HEK293 (cell line): ENCODE data around the gene MNX1.
A peak's percentile ranks its signal among the peaks of the same experiment; 100 is the strongest.

Experiments used
- ATF2 ChIP-seq: fragments of 450-650 bp; formaldehyde crosslinking; IDR thresholded peaks from 2 replicates; pipeline ENCODE4 v1.5.1; 2016; ENCODE audit warnings: missing biosample characterization, missing genetic modification characterization, low read depth
- BCL11A ChIP-seq: fragments of 450-650 bp; formaldehyde crosslinking; IDR thresholded peaks from 2 replicates; pipeline ENCODE4 v1.5.1; 2016; ENCODE audit warnings: low read depth, missing biosample characterization, missing genetic modification characterization
- GLI4 ChIP-seq: fragments of 450-650 bp; formaldehyde crosslinking; IDR thresholded peaks from 2 replicates; pipeline ENCODE4 v1.5.1; 2016; ENCODE audit warnings: missing biosample characterization, missing genetic modification characterization
- HOXA7 ChIP-seq: sonication (generic); formaldehyde crosslinking; IDR thresholded peaks from 2 replicates; pipeline ENCODE4 v1.8.1; 2022; ENCODE audit warnings: missing genetic modification reagents, borderline replicate concordance
- HOXC10 ChIP-seq: sonication (generic); formaldehyde crosslinking; IDR thresholded peaks from 2 replicates; pipeline ENCODE4 v1.8.1; 2023; ENCODE audit warnings: mild to moderate bottlenecking, missing genetic modification reagents
- MEIS1 ChIP-seq: sonication (generic); formaldehyde crosslinking; IDR thresholded peaks from 2 replicates; pipeline ENCODE4 v1.8.1; 2022; ENCODE audit warnings: missing genetic modification reagents, mild to moderate bottlenecking, borderline replicate concordance
- MYNN ChIP-seq: fragments of 450-650 bp; formaldehyde crosslinking; IDR thresholded peaks from 2 replicates; pipeline ENCODE4 v1.5.1; 2016; ENCODE audit warnings: missing biosample characterization, missing genetic modification characterization, borderline replicate concordance
- SETDB1 ChIP-seq: IDR thresholded peaks from one replicate; pipeline ENCODE4 v1.6.1; 2017; ENCODE audit warnings: mild to moderate bottlenecking, low read length, moderate library complexity, mixed read lengths; ENCODE audit not compliant: insufficient read length
- ZNF138 ChIP-seq: fragments of 450-650 bp; formaldehyde crosslinking; IDR thresholded peaks from 2 replicates; pipeline ENCODE4 v1.5.1; 2016; ENCODE audit warnings: missing biosample characterization, missing genetic modification characterization, borderline replicate concordance
- ZNF146 ChIP-seq: fragments of 450-650 bp; formaldehyde crosslinking; IDR thresholded peaks from 2 replicates; pipeline ENCODE4 v1.5.1; 2016; ENCODE audit warnings: missing biosample characterization, missing genetic modification characterization
- ZNF2 ChIP-seq: fragments of 450-650 bp; formaldehyde crosslinking; IDR thresholded peaks from 2 replicates; pipeline ENCODE4 v1.5.1; 2016; ENCODE audit warnings: missing biosample characterization, missing genetic modification characterization
- ZNF248 ChIP-seq: fragments of 450-650 bp; formaldehyde crosslinking; IDR thresholded peaks from 2 replicates; pipeline ENCODE4 v1.5.1; 2017; ENCODE audit warnings: missing biosample characterization, missing genetic modification characterization
- ZNF302 ChIP-seq: fragments of 450-650 bp; formaldehyde crosslinking; IDR thresholded peaks from 2 replicates; pipeline ENCODE4 v1.5.1; 2016; ENCODE audit warnings: missing biosample characterization, missing genetic modification characterization, low read depth
- ZNF324 ChIP-seq: fragments of 450-650 bp; formaldehyde crosslinking; IDR thresholded peaks from 2 replicates; pipeline ENCODE4 v1.5.1; 2016; ENCODE audit warnings: missing biosample characterization, missing genetic modification characterization
- ZNF350 ChIP-seq: fragments of 450-650 bp; formaldehyde crosslinking; IDR thresholded peaks from 2 replicates; pipeline ENCODE4 v1.5.0; 2017; ENCODE audit warnings: missing biosample characterization, mild to moderate bottlenecking, missing genetic modification characterization
- ZNF366 ChIP-seq: fragments of 450-650 bp; formaldehyde crosslinking; conservative IDR thresholded peaks from 2 replicates; pipeline ENCODE4 v1.5.1; 2016; ENCODE audit warnings: missing biosample characterization, missing genetic modification characterization
- ZNF510 ChIP-seq: fragments of 450-650 bp; formaldehyde crosslinking; IDR thresholded peaks from 2 replicates; pipeline ENCODE4 v1.5.1; 2018; ENCODE audit warnings: mild to moderate bottlenecking, missing genetic modification characterization, missing biosample characterization; ENCODE audit not compliant: insufficient replicate concordance
- ZNF521 ChIP-seq: fragments of 450-650 bp; formaldehyde crosslinking; IDR thresholded peaks from 2 replicates; pipeline ENCODE4 v1.5.1; 2017; ENCODE audit warnings: missing biosample characterization, mild to moderate bottlenecking, missing genetic modification characterization
- ZNF529 ChIP-seq: fragments of 450-650 bp; formaldehyde crosslinking; IDR thresholded peaks from 2 replicates; pipeline ENCODE4 v1.5.1; 2017; ENCODE audit warnings: missing genetic modification characterization, missing biosample characterization; ENCODE audit not compliant: insufficient replicate concordance
- ZNF558 ChIP-seq: fragments of 450-650 bp; formaldehyde crosslinking; IDR thresholded peaks from 2 replicates; pipeline ENCODE4 v1.5.1; 2016; ENCODE audit warnings: missing biosample characterization, missing genetic modification characterization
- ZNF596 ChIP-seq: fragments of 450-650 bp; IDR thresholded peaks from 2 replicates; pipeline ENCODE4 v1.5.0; 2018; ENCODE audit warnings: missing biosample characterization, mild to moderate bottlenecking, missing genetic modification characterization, moderate library complexity
- ZNF654 ChIP-seq: fragments of 450-650 bp; formaldehyde crosslinking; IDR thresholded peaks from 2 replicates; pipeline ENCODE4 v1.5.1; 2016; ENCODE audit warnings: low read depth, missing biosample characterization, missing genetic modification characterization
- ZNF707 ChIP-seq: fragments of 450-650 bp; formaldehyde crosslinking; IDR thresholded peaks from 2 replicates; pipeline ENCODE4 v1.5.1; 2016; ENCODE audit warnings: missing biosample characterization, missing genetic modification characterization
- ZNF76 ChIP-seq: fragments of 450-650 bp; formaldehyde crosslinking; IDR thresholded peaks from 2 replicates; pipeline ENCODE4; 2016; ENCODE audit warnings: low read depth, missing biosample characterization, missing genetic modification characterization, borderline replicate concordance
- ZNF777 ChIP-seq: fragments of 450-650 bp; formaldehyde crosslinking; IDR thresholded peaks from 2 replicates; pipeline ENCODE4 v1.5.1; 2017; ENCODE audit warnings: missing biosample characterization, missing genetic modification characterization, borderline replicate concordance
- ZNF785 ChIP-seq: fragments of 450-650 bp; formaldehyde crosslinking; IDR thresholded peaks from 2 replicates; pipeline ENCODE4 v1.5.1; 2016; ENCODE audit warnings: missing biosample characterization, missing genetic modification characterization
- ZNF837 ChIP-seq: fragments of 450-650 bp; formaldehyde crosslinking; IDR thresholded peaks from 2 replicates; pipeline ENCODE4 v1.5.1; 2016; ENCODE audit warnings: missing biosample characterization, missing genetic modification characterization
- ZSCAN23 ChIP-seq: fragments of 450-650 bp; formaldehyde crosslinking; IDR thresholded peaks from 2 replicates; pipeline ENCODE4 v1.5.1; 2016; ENCODE audit warnings: missing biosample characterization, missing genetic modification characterization
- ZSCAN30 ChIP-seq: fragments of 450-650 bp; IDR thresholded peaks from 2 replicates; pipeline ENCODE4 v1.5.1; 2018; ENCODE audit warnings: missing biosample characterization, mild to moderate bottlenecking, missing genetic modification characterization, moderate library complexity
- TF ChIP-seq, protein P1 (sequence below): fragments of 450-650 bp; formaldehyde crosslinking; IDR thresholded peaks from 2 replicates; pipeline ENCODE4 v1.5.1; 2016; ENCODE audit warnings: missing biosample characterization, missing genetic modification characterization
- TF ChIP-seq, protein P2 (sequence below): fragments of 450-650 bp; formaldehyde crosslinking; IDR thresholded peaks from 2 replicates; pipeline ENCODE4 v1.5.1; 2016; ENCODE audit warnings: missing biosample characterization, missing genetic modification characterization
- TF ChIP-seq, protein P3 (sequence below): fragments of 450-650 bp; formaldehyde crosslinking; IDR thresholded peaks from 2 replicates; pipeline ENCODE4 v1.5.1; 2017; ENCODE audit warnings: missing biosample characterization, missing genetic modification characterization

Gene MNX1

DNA sequence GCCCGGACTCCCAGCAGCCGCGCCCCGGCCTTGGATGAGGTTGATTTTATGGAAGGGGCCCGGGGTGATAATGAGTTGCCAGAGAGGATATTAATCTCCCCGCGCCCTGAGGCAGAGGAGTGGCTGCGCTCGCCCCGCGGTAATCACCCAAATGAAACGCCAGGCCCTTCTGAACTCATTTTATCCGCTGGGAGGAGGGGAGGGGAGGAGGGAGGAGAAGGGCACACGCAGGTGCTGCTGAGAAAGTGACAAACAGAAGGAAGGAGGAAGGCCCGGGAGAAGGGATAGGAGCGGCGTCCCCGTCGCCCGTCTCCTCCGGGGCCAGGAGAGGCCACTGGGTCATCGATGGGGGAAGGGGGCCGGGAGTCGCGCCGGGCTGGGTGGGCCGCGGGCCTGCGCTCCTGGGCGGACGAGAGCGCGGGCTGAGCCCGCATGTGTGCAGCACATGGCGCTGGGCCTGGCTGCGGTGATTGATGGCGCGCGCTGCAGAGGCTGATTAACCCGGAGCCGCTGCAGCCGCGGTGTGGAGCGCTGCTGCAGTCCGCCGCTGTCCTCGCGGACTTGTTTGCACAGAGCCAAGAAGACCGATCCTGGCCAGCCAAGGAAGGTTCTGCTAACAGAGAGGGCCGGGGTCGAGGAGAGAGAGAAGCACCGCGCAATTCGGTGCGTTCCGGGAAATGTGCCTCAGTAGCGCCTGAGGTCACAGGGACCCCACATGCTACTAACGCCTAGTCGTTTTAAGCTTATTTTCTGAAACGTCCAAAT is 6.5 kb downstream of the MNX1 start (continued):
- TF ChIP-seq ZNF510, result no peak
- TF ChIP-seq HOXA7 (CRISPR knock-in tag), result no peak
- TF ChIP-seq BCL11A (tag by site-specific recombination), result no peak
- no peak for TF ChIP-seq ZNF2
- peak; percentile 18; the same call in 1 of the 2 replicates for TF ChIP-seq ZNF596
- no peak for TF ChIP-seq ZNF707 (tag by site-specific recombination)
- TF ChIP-seq, protein P1, sequence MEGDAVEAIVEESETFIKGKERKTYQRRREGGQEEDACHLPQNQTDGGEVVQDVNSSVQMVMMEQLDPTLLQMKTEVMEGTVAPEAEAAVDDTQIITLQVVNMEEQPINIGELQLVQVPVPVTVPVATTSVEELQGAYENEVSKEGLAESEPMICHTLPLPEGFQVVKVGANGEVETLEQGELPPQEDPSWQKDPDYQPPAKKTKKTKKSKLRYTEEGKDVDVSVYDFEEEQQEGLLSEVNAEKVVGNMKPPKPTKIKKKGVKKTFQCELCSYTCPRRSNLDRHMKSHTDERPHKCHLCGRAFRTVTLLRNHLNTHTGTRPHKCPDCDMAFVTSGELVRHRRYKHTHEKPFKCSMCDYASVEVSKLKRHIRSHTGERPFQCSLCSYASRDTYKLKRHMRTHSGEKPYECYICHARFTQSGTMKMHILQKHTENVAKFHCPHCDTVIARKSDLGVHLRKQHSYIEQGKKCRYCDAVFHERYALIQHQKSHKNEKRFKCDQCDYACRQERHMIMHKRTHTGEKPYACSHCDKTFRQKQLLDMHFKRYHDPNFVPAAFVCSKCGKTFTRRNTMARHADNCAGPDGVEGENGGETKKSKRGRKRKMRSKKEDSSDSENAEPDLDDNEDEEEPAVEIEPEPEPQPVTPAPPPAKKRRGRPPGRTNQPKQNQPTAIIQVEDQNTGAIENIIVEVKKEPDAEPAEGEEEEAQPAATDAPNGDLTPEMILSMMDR (tag by site-specific recombination), result no peak
- no peak for TF ChIP-seq HOXC10 (CRISPR knock-in tag)
- TF ChIP-seq, protein P2, sequence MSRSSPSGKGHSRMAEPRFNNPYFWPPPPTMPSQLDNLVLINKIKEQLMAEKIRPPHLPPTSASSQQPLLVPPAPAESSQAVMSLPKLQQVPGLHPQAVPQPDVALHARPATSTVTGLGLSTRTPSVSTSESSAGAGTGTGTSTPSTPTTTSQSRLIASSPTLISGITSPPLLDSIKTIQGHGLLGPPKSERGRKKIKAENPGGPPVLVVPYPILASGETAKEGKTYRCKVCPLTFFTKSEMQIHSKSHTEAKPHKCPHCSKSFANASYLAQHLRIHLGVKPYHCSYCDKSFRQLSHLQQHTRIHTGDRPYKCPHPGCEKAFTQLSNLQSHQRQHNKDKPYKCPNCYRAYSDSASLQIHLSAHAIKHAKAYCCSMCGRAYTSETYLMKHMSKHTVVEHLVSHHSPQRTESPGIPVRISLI (tag by site-specific recombination), result no peak
- no peak for TF ChIP-seq ZNF529
- peak; percentile 53; the same call in 1 of the 2 replicates for TF ChIP-seq ZSCAN30
- TF ChIP-seq ZNF785 (tag by site-specific recombination), result no peak
- TF ChIP-seq, protein P3, sequence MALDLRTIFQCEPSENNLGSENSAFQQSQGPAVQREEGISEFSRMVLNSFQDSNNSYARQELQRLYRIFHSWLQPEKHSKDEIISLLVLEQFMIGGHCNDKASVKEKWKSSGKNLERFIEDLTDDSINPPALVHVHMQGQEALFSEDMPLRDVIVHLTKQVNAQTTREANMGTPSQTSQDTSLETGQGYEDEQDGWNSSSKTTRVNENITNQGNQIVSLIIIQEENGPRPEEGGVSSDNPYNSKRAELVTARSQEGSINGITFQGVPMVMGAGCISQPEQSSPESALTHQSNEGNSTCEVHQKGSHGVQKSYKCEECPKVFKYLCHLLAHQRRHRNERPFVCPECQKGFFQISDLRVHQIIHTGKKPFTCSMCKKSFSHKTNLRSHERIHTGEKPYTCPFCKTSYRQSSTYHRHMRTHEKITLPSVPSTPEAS, result no peak
- TF ChIP-seq ZNF558, result no peak
- TF ChIP-seq ZNF248 (tag by site-specific recombination), result no peak
- peak; percentile 54 for TF ChIP-seq SETDB1
- no peak for TF ChIP-seq GLI4 (tag by site-specific recombination)
- TF ChIP-seq ZNF654 (tag by site-specific recombination), result no peak
- TF ChIP-seq MEIS1 (CRISPR knock-in tag), result no peak
- TF ChIP-seq ZNF324 (tag by site-specific recombination), result no peak; the same call in 1 of the 2 replicates
- TF ChIP-seq ATF2 (tag by site-specific recombination), result no peak
- TF ChIP-seq MYNN (tag by site-specific recombination), result no peak
- TF ChIP-seq ZNF521 (tag by site-specific recombination), result no peak
- no peak for TF ChIP-seq ZNF777 (tag by site-specific recombination)
- TF ChIP-seq ZNF837, result no peak
- TF ChIP-seq ZSCAN23 (tag by site-specific recombination), result no peak
- no peak for TF ChIP-seq ZNF366 (tag by site-specific recombination)
- TF ChIP-seq ZNF146 (tag by site-specific recombination), result no peak
- TF ChIP-seq ZNF350 (tag by site-specific recombination), result no peak
- no peak for TF ChIP-seq ZNF302 (tag by site-specific recombination)
- TF ChIP-seq ZNF76, result 0 out of 2 replicates have a peak, but pooled peaks have one; percentile 29
- no peak for TF ChIP-seq ZNF138 (tag by site-specific recombination)
